Endodermal cell (in vitro differentiated cells): ENCODE results near the gene WSCD2. TPM values are rescaled to one million over a fixed set of nuclear protein-coding genes. Genes with fewer than 3 reads are reported as not detected.

Experiments
- DNase-seq: peaks from one replicate; pipeline ENCODE4 v3.0.0-alpha.2; 2017
- H3K27ac ChIP-seq: 2 replicates; pipeline ENCODE4 v1.5.1; 2013; ENCODE audit warnings: mild to moderate bottlenecking, low read depth, low read length, moderate library complexity
- H3K27me3 ChIP-seq: 2 replicates; pipeline ENCODE4 v1.6.1; 2013; ENCODE audit warnings: mild to moderate bottlenecking, low read length, moderate library complexity; ENCODE audit not compliant: insufficient read depth, control insufficient read depth, poor library complexity, severe bottlenecking
- H3K36me3 ChIP-seq: 2 replicates; pipeline ENCODE4 v1.7.0; 2013; ENCODE audit warnings: mild to moderate bottlenecking, low read length, moderate library complexity; ENCODE audit not compliant: control insufficient read depth, insufficient read depth
- H3K4me1 ChIP-seq: one replicate; pipeline ENCODE4 v1.7.0; 2013; ENCODE audit warnings: low read length; ENCODE audit not compliant: control insufficient read depth, insufficient read depth
- H3K4me3 ChIP-seq: 2 replicates; pipeline ENCODE4 v1.5.1; 2013; ENCODE audit warnings: mild to moderate bottlenecking, low read length, moderate library complexity
- H3K9ac ChIP-seq: 2 replicates; pipeline ENCODE4 v1.6.1; 2013; ENCODE audit warnings: mild to moderate bottlenecking, low read length, moderate library complexity; ENCODE audit not compliant: poor library complexity, severe bottlenecking; ENCODE audit errors: extremely low read depth
- H3K9me3 ChIP-seq: 2 replicates; pipeline ENCODE4 v1.6.1; 2013; ENCODE audit warnings: mild to moderate bottlenecking, low read length, moderate library complexity; ENCODE audit not compliant: control insufficient read depth
- H3K27ac Mint-ChIP-seq: 2 replicates; pipeline ENCODE4 v1.8.0; 2020; ENCODE audit warnings: mixed read lengths
- H3K27me3 Mint-ChIP-seq: 2 replicates; pipeline ENCODE4 v1.8.0; 2021; ENCODE audit warnings: mild to moderate bottlenecking, mixed read lengths; ENCODE audit not compliant: insufficient read depth
- H3K36me3 Mint-ChIP-seq: 2 replicates; pipeline ENCODE4 v1.8.0; 2020; ENCODE audit warnings: low read depth, mixed read lengths
- H3K4me1 Mint-ChIP-seq: 2 replicates; pipeline ENCODE4 v1.8.0; 2020; ENCODE audit warnings: mixed read lengths
- H3K4me3 Mint-ChIP-seq: 2 replicates; pipeline ENCODE4 v1.8.0; 2020; ENCODE audit warnings: mild to moderate bottlenecking, moderate library complexity, mixed read lengths
- H3K9me3 Mint-ChIP-seq: 2 replicates; pipeline ENCODE4 v1.8.0; 2020; ENCODE audit warnings: mild to moderate bottlenecking, mixed read lengths
- CTCF ChIP-seq: fragments of 200-600 bp; sonication (generic); conservative IDR thresholded peaks from 2 replicates; pipeline ENCODE4 v1.5.0; 2021; ENCODE audit warnings: antibody characterized with exemption, mild to moderate bottlenecking
- WGBS, 2 experiments: methylation state at CpG; one replicate each; pipeline versions ENCODE4 v1.1.5 to v1.1.7; 2013; ENCODE audit warnings: missing lambda C conversion rate in 2 of 2, mixed read lengths in 1 of 2; ENCODE audit not compliant: insufficient coverage in 1 of 2, insufficient read length in 1 of 2; 5-methylcytosine and 5-hydroxymethylcytosine counted together
- total RNA-seq, 2 donors: library from RNA; stranded (reverse); fragmentation: NEBNext Ultra II Directional in 1 of 2; extraction: Animal tissue kit (Norgen Biotek cat#: 25700) in 1 of 2; gene quantifications; 2 replicates in 1 of 2; 3 replicates in 1 of 2; pipeline ENCODE4 v1.2.1, GENCODE V29; 2021

Gene WSCD2
- total RNA-seq, 2 donors from 2014 or later, result 0.80 to 1.3 TPM

GRCh38 chr12:108213871-108214445 lies 84.9 kb downstream of the WSCD2 start:
- H3K27me3 Mint-ChIP-seq, result peaks cover 8% of the 10 kb centered on the region
- H3K4me3 ChIP-seq, result no peak overlapping the region
- no peaks in the 10 kb centered on the region for H3K27me3 ChIP-seq
- H3K4me1 Mint-ChIP-seq, result peaks cover 24% of the 10 kb centered on the region
- no peaks in the 10 kb centered on the region for H3K36me3 Mint-ChIP-seq
- no peak for DNase-seq
- H3K27ac Mint-ChIP-seq, result no peak overlapping the region
- H3K9me3 ChIP-seq, result peaks cover 6% of the 10 kb centered on the region
- no peaks in the 10 kb centered on the region for H3K36me3 ChIP-seq
- 81 to 84% methylated on average over 6 of the region's 6 CpGs for WGBS, 2 experiments
- no peak for TF ChIP-seq CTCF
- peaks cover 11% of the 10 kb centered on the region for H3K4me1 ChIP-seq
- H3K9ac ChIP-seq, result no peak overlapping the region
- H3K9me3 Mint-ChIP-seq, result peaks cover 7% of the 10 kb centered on the region
- H3K27ac ChIP-seq, result no peak overlapping the region
- no peak overlapping the region for H3K4me3 Mint-ChIP-seq

GRCh38 chr12:108214486-108214885 lies 85.4 kb downstream of the WSCD2 start:
- Histone ChIP-seq H3K9ac (no peak overlapping the region), H3K4me3 (no peak overlapping the region), H3K27ac (no peak overlapping the region), H3K9me3 (peaks cover under 1% of the 10 kb centered on the region), H3K27me3 (no peaks in the 10 kb centered on the region), H3K4me1 (peaks cover 11% of the 10 kb centered on the region), H3K36me3 (no peaks in the 10 kb centered on the region)
- no peak for TF ChIP-seq CTCF
- Mint-ChIP-seq H3K27ac (no peak overlapping the region), H3K9me3 (peaks cover 2% of the 10 kb centered on the region), H3K4me3 (no peak overlapping the region), H3K4me1 (peaks cover 24% of the 10 kb centered on the region), H3K27me3 (peaks cover 8% of the 10 kb centered on the region), H3K36me3 (no peaks in the 10 kb centered on the region)
- DNase-seq, result peak; percentile 95
- WGBS, 2 experiments, result 58 to 59% methylated on average over 4 of the region's 4 CpGs

- TF ChIP-seq CTCF, result no peak
- no peak overlapping the region for H3K4me3 Mint-ChIP-seq
- no peaks in the 10 kb centered on the region for H3K9me3 Mint-ChIP-seq
- no peak overlapping the region for H3K27ac Mint-ChIP-seq
- DNase-seq, result no peak
- Histone ChIP-seq H3K4me1 (peaks cover 11% of the 10 kb centered on the region), H3K9me3 (no peaks in the 10 kb centered on the region), H3K27me3 (no peaks in the 10 kb centered on the region), H3K27ac (no peak overlapping the region), H3K36me3 (no peaks in the 10 kb centered on the region), H3K9ac (no peak overlapping the region), H3K4me3 (no peak overlapping the region)
- H3K4me1 Mint-ChIP-seq, result peaks cover 24% of the 10 kb centered on the region
- H3K27me3 Mint-ChIP-seq, result peaks cover 8% of the 10 kb centered on the region
- WGBS, 2 experiments, result 56 to 74% methylated on average over 2 to 3 of the region's 3 CpGs
- no peaks in the 10 kb centered on the region for H3K36me3 Mint-ChIP-seq
Observed at GRCh38 chr12:108215458-108215857, 86.4 kb downstream of the WSCD2 start.
